ENCODE measurements around the gene CALHM5.

CALHM5 gene

DNA sequence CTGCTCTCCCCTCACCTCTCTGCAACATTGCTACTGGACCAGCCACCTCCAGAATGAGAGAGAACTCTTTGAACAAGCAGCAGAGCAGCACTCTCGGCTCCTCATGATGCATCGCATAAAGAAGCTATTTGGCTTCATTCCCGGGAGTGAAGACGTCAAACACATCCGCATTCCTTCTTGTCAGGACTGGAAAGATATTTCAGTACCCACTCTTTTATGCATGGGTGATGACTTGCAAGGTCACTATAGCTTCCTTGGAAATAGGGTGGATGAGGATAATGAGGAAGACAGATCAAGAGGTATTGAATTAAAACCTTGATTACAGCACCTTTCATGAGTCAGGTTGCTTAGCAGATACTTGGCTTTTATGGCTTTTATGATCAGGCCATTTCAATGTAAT is 46.5 kb downstream of the CALHM5 start:
- TF ChIP-seq, protein P1, sequence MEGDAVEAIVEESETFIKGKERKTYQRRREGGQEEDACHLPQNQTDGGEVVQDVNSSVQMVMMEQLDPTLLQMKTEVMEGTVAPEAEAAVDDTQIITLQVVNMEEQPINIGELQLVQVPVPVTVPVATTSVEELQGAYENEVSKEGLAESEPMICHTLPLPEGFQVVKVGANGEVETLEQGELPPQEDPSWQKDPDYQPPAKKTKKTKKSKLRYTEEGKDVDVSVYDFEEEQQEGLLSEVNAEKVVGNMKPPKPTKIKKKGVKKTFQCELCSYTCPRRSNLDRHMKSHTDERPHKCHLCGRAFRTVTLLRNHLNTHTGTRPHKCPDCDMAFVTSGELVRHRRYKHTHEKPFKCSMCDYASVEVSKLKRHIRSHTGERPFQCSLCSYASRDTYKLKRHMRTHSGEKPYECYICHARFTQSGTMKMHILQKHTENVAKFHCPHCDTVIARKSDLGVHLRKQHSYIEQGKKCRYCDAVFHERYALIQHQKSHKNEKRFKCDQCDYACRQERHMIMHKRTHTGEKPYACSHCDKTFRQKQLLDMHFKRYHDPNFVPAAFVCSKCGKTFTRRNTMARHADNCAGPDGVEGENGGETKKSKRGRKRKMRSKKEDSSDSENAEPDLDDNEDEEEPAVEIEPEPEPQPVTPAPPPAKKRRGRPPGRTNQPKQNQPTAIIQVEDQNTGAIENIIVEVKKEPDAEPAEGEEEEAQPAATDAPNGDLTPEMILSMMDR (IDR thresholded peaks at IDR 0.05; ENCODE audit: low read depth, low read length): no peak
- DNase-seq (ENCODE audit: low read depth in 2 of 2): peak; percentile 96 to 98
- no peak overlapping the region for H3K4me3 ChIP-seq (replicated peaks in 1 of 2; ENCODE audit: low read depth in 2 of 2, low read length in 2 of 2)

GRCh38 chr6:116560130-116560529 is 48.7 kb downstream of the CALHM5 start:
- no peak overlapping the region for H3K4me3 ChIP-seq (replicated peaks in 1 of 2; ENCODE audit: low read depth in 2 of 2, low read length in 2 of 2)
- TF ChIP-seq, protein P1 (IDR thresholded peaks at IDR 0.05; ENCODE audit: low read depth, low read length): no peak
- no peak for DNase-seq (ENCODE audit: low read depth in 2 of 2)

DNA sequence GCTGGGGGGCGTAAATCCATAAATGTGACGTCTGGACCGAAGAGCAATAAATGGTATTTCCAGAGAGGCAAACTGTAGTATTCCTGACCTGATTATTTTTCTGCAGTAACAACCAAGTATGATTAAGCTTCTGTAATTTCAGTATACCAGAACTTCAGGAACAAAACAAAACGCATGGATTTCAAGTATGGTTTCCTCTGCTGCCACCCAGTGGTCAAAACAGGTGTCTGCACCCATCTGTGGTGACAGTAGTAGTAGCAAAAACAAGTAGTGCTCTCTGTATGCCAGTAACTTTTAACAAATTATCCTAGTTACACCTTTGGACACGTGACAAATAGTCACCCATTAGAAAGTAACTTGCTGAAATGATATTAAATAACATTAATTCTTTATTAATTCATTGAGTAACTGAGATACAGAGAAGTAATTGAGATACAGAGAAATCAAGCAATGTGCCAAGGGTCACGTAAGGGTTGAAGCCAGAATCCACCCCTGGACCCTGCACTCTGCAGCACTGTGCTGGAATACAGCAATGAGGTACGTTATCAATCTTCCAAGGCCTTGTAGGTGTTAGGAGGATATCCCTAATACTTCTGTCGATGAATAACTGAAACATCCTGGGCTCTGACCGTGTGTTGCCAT is 50.1 kb downstream of the CALHM5 start:
- H3K4me3 ChIP-seq (replicated peaks in 1 of 2; ENCODE audit: low read depth in 2 of 2, low read length in 2 of 2): no peak overlapping the region
- DNase-seq (ENCODE audit: low read depth in 2 of 2): peak; percentile 86 to 87
- TF ChIP-seq, protein P1 (IDR thresholded peaks at IDR 0.05; ENCODE audit: low read depth, low read length): peak; percentile 83

- TF ChIP-seq, protein P1 (IDR thresholded peaks at IDR 0.05; ENCODE audit: low read depth, low read length): no peak
- DNase-seq (ENCODE audit: low read depth in 2 of 2): no peak
- no peak overlapping the region for H3K4me3 ChIP-seq (replicated peaks in 1 of 2; ENCODE audit: low read depth in 2 of 2, low read length in 2 of 2)
Observed at GRCh38 chr6:116562019-116562403, 50.6 kb downstream of the CALHM5 start.

DNA sequence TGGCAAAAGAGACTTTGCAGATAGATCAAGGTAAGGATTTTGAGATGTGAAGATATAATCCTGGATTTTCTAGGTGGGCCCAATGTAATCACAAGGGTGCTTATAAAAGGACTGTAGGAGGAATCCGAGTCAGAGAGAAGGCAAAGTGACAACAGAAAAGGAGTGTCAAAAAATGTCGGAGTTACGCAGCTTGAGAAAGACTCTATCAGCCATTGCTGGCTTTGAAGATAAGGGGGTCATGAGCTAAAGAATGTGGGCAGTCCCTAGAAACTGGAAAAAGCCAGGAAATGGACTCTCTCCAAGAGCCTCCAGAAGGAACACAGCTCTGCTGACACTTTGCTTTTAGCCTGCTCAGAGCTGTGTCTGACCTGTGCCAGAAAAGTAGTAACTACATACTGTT is 51.2 kb downstream of the CALHM5 start:
- H3K4me3 ChIP-seq (replicated peaks in 1 of 2; ENCODE audit: low read depth in 2 of 2, low read length in 2 of 2): no peak overlapping the region
- DNase-seq (ENCODE audit: low read depth in 2 of 2): peak in 1 of 2 donors; percentile 78
- TF ChIP-seq, protein P1 (IDR thresholded peaks at IDR 0.05; ENCODE audit: low read depth, low read length): no peak

DNA sequence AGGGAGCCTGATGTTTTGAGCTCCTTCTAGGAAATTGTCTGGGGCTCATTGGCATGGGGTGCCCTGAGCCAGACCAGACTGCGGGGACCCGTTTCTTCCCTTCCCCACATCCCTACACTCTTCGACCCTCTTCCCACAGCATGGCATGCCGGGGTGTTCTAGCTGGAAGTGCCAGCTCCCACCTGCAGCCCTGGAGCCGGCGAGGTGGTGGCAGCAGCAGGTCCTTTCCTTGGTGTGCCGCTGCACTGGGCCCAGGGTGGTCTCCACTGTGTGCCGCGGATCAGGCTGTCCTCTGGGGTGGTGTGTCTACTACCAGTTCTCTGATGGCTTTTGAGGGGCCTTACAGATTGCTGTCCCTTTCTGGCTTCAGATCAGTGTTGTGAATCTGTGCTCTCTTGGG is 52.4 kb downstream of the CALHM5 start:
- TF ChIP-seq, protein P1 (IDR thresholded peaks at IDR 0.05; ENCODE audit: low read depth, low read length): no peak
- no peak overlapping the region for H3K4me3 ChIP-seq (replicated peaks in 1 of 2; ENCODE audit: low read depth in 2 of 2, low read length in 2 of 2)
- DNase-seq (ENCODE audit: low read depth in 2 of 2): no peak

GRCh38 chr6:116564311-116564710 is 52.9 kb downstream of the CALHM5 start:
- TF ChIP-seq, protein P1 (IDR thresholded peaks at IDR 0.05; ENCODE audit: low read depth, low read length): no peak
- no peak overlapping the region for H3K4me3 ChIP-seq (replicated peaks in 1 of 2; ENCODE audit: low read depth in 2 of 2, low read length in 2 of 2)
- no peak for DNase-seq (ENCODE audit: low read depth in 2 of 2)

Data from cardiac fibroblast (primary cell).